ENCODE results near the gene ZNF335.

Gene ZNF335

DNA sequence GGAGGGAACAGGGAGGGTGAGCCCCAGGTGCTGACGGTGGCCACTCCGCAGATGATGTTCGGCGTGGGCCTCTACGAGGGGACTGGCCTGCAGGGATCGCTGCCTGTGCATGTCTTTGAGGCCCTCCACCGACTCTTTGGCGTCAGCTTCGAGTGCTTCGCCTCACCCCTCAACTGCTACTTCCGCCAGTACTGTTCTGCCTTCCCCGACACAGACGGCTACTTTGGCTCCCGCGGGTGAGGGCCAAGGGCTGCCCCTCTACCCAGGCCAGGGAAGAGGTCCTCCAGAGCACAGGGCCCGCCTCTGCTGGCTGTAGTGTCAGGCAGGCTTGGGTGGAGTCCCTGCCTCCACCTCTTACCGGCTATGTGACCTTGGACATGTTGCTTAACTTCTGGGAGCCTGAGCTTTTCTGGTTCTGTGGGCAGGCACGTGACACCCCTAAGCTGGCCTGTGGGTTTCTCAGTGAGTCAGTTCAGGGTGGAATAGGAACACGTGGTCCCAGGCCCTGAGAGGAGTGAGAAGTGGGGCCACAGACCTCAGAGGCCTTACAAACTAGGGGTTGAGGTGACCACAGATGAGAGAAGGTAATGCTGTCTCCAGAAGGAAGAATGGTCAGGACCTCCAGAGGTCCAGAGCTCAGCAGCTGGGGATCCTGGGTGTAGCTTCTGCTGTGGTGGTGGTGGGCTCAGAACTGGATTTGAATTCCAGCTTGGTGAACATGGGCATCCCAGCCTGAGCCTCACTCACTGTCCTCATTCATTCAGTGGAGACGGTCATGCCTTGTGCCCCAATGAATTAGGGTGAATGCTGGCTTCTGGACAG is 25.6 kb downstream of the ZNF335 start:
- H3K27me3 ChIP-seq: no peaks in the 10 kb centered on the region
- no peak overlapping the region for H3K4me3 ChIP-seq
- intact Hi-C loops (cut with DNase I; ENCODE audit: low total_unique reads): no loop called here
- peaks cover 81 to 100% (median 90%) of the 10 kb centered on the region in 3 donors for H3K36me3 ChIP-seq
- peaks cover 0 to 4% (median 0%) of the 10 kb centered on the region in 4 donors for H3K4me1 ChIP-seq
- peak overlapping the region in 1 of 2 donors; percentile 48 for H3K27ac ChIP-seq
- no peaks in the 10 kb centered on the region for H3K9me3 ChIP-seq
- TF ChIP-seq, protein P1, sequence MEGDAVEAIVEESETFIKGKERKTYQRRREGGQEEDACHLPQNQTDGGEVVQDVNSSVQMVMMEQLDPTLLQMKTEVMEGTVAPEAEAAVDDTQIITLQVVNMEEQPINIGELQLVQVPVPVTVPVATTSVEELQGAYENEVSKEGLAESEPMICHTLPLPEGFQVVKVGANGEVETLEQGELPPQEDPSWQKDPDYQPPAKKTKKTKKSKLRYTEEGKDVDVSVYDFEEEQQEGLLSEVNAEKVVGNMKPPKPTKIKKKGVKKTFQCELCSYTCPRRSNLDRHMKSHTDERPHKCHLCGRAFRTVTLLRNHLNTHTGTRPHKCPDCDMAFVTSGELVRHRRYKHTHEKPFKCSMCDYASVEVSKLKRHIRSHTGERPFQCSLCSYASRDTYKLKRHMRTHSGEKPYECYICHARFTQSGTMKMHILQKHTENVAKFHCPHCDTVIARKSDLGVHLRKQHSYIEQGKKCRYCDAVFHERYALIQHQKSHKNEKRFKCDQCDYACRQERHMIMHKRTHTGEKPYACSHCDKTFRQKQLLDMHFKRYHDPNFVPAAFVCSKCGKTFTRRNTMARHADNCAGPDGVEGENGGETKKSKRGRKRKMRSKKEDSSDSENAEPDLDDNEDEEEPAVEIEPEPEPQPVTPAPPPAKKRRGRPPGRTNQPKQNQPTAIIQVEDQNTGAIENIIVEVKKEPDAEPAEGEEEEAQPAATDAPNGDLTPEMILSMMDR (IDR thresholded peaks at IDR 0.05): no peak
- DNase-seq: peak in 1 of 2 donors; percentile 91

DNA sequence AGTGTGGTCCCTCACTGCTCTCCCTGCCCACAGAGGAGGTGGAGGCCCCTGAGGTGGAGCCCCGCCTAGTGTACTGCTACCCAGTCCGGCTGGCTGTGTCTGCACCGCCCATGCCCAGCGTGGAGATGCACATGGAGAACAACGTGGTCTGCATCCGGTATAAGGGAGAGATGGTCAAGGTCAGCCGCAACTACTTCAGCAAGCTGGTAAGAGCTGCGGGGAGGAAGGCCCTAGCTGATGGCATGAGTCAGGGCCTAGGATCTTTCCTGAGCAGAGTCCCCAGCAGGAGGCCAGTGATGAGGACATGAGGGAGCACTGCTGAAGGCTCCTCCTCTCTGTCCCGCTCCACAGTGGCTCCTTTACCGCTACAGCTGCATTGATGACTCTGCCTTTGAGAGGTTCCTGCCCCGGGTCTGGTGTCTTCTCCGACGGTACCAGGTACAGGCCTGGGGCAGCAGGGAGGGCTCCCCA is 26.3 kb downstream of the ZNF335 start:
- no peaks in the 10 kb centered on the region for H3K9me3 ChIP-seq
- peak overlapping the region in 1 of 2 donors; percentile 48 for H3K27ac ChIP-seq
- H3K4me1 ChIP-seq: peaks cover 0 to 4% (median 0%) of the 10 kb centered on the region in 4 donors
- DNase-seq: no peak
- peaks cover 83 to 100% (median 90%) of the 10 kb centered on the region in 3 donors for H3K36me3 ChIP-seq
- intact Hi-C loops (cut with DNase I; ENCODE audit: low total_unique reads): no loop called here
- TF ChIP-seq, protein P1 (IDR thresholded peaks at IDR 0.05): no peak
- no peaks in the 10 kb centered on the region for H3K27me3 ChIP-seq
- no peak overlapping the region for H3K4me3 ChIP-seq

DNA sequence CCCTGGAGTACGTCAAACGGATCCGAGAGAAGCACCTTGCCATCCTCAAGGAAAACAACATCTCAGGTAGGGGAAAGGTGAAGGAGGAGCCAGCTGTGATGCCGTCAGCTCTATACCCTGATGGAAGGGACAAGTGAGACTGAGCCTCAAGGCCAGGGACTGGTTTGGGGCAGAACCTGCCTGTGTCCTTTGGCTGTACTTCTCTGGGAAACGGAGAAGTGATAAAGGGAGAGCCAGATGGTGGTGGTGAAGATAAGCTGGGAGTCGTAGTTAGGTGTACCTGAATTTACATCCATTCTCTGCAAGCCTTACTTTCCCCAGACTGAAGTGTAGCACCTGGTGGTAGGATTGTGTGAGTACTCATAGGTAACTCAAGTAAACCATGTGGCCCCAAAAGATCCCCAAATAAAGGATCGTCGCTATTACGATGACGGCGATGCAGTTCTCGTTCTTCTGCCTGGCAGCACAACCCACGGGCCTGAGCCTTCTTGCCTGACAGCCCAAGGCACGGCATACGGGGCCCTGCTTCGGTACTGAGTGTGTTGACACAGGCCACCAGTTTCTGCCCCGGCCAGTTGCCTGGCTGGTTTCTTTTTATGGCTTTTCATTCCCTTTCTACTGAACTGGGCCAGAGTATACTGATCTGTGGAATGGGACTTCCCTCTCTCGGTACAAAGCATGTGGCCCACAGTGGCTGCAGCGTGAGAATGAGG is 26.9 kb downstream of the ZNF335 start:
- H3K36me3 ChIP-seq: peaks cover 89 to 100% (median 90%) of the 10 kb centered on the region in 3 donors
- H3K27ac ChIP-seq: no peak overlapping the region
- no peaks in the 10 kb centered on the region for H3K27me3 ChIP-seq
- TF ChIP-seq, protein P1 (IDR thresholded peaks at IDR 0.05): no peak
- H3K4me3 ChIP-seq: no peak overlapping the region
- DNase-seq: no peak
- intact Hi-C loops (cut with DNase I; ENCODE audit: low total_unique reads): no loop called here
- no peaks in the 10 kb centered on the region for H3K9me3 ChIP-seq
- peaks cover 0 to 4% (median 0%) of the 10 kb centered on the region in 4 donors for H3K4me1 ChIP-seq

DNA sequence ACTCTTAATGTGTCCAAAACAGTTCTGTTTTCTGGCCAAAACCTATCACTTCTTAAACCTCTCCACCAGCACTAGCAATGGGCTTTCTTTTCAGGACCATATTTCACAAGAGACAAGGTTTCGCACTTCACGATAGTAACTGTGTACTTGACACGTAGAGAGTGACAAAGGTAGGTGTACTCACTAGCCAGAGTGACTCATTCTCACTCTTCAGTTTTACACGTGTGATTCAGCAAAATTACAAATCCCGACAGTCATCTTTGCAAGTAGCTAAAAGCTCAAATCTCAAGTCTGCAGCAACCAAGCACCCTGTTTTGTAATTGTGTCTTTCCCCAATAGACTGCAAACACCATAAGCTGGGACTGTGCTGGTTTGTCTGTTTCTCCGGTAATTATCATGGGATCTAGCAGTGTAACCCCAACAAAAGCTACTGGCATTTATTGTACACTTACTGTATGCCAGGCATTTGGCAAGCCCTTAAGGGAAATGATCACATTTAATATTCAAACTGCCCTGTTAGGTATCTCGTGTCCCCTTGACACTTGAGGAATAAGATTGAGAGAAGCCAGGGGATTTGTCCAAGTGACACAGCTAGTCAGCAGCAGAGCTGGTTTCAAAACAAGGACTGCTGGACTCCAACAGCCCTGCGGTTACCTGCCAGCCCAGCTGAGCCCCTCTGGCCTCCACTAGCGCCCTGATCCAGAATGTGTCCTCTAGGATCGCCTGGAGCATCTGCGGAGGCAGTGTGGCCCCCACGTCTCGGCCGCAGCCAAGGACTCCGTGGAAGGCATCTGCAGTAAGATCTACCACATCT is 27.6 kb downstream of the ZNF335 start:
- peaks cover 0 to 4% (median 0%) of the 10 kb centered on the region in 4 donors for H3K4me1 ChIP-seq
- DNase-seq: no peak
- H3K27ac ChIP-seq: no peak overlapping the region
- intact Hi-C loops (cut with DNase I; ENCODE audit: low total_unique reads): no loop called here
- peaks cover 90 to 100% (median 90%) of the 10 kb centered on the region in 3 donors for H3K36me3 ChIP-seq
- H3K27me3 ChIP-seq: no peaks in the 10 kb centered on the region
- H3K9me3 ChIP-seq: no peaks in the 10 kb centered on the region
- TF ChIP-seq, protein P1 (IDR thresholded peaks at IDR 0.05): no peak
- no peak overlapping the region for H3K4me3 ChIP-seq

DNA sequence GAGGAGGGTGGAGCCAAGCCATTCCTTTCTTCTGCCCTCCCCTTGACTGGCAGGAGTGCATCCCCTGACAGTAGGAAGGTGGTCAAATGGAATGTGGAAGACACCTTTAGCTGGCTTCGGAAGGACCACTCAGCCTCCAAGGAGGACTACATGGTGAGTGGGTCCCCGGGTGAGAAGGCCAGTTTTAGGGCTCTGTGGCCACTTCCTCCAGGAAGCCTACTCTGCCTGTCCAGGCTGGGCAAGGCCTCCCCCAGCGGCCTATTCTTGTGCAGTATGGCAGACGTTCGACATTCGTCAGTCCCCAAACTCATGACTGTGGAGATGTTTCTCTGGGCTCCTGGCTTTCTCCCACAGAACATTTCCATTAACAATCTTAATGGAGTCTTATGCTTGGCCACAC is 28.4 kb downstream of the ZNF335 start:
- no peaks in the 10 kb centered on the region for H3K27me3 ChIP-seq
- H3K9me3 ChIP-seq: no peaks in the 10 kb centered on the region
- TF ChIP-seq, protein P1 (IDR thresholded peaks at IDR 0.05): no peak
- DNase-seq: no peak
- H3K4me1 ChIP-seq: peaks cover 0 to 4% (median 0%) of the 10 kb centered on the region in 4 donors
- intact Hi-C loops (cut with DNase I; ENCODE audit: low total_unique reads): no loop called here
- H3K27ac ChIP-seq: no peak overlapping the region
- H3K4me3 ChIP-seq: no peak overlapping the region
- H3K36me3 ChIP-seq: peaks cover 90 to 100% (median 96%) of the 10 kb centered on the region in 3 donors
